Neuronal stem cell (in vitro differentiated cells): ENCODE measurements around the gene SLC17A7.

Source experiments
- DNase-seq: peaks from one replicate; pipeline ENCODE4 v3.0.0-alpha.2; 2013; ENCODE audit warnings: low spot score
- H2AFZ ChIP-seq: one replicate; pipeline ENCODE4 v1.6.1; 2013; ENCODE audit warnings: mild to moderate bottlenecking, low read length, inconsistent platforms
- H2AK5ac ChIP-seq: 2 replicates; pipeline ENCODE4 v1.6.1; 2013; ENCODE audit warnings: low read depth, mild to moderate bottlenecking, inconsistent platforms, low read length, moderate library complexity, mixed read lengths
- H2BK120ac ChIP-seq: 2 replicates; pipeline ENCODE4 v1.6.1; 2013; ENCODE audit warnings: low read depth, mild to moderate bottlenecking, inconsistent platforms, low read length, moderate library complexity, mixed read lengths
- H2BK12ac ChIP-seq: one replicate; pipeline ENCODE4 v1.6.1; 2013; ENCODE audit warnings: low read length, inconsistent platforms
- H2BK15ac ChIP-seq: 2 replicates; pipeline ENCODE4 v1.6.1; 2013; ENCODE audit warnings: mild to moderate bottlenecking, low read length, inconsistent platforms, mixed read lengths
- H2BK5ac ChIP-seq: one replicate; pipeline ENCODE4 v1.6.1; 2013; ENCODE audit warnings: inconsistent platforms, mild to moderate bottlenecking, low read length, moderate library complexity
- H3K14ac ChIP-seq: one replicate; pipeline ENCODE4 v1.6.1; 2013; ENCODE audit warnings: low read length, inconsistent platforms
- H3K18ac ChIP-seq: 2 replicates; pipeline ENCODE4 v1.6.1; 2013; ENCODE audit warnings: low read length, inconsistent platforms
- H3K23ac ChIP-seq: 2 replicates; pipeline ENCODE4 v1.6.1; 2013; ENCODE audit warnings: low read depth, mild to moderate bottlenecking, mixed read lengths, low read length, inconsistent platforms; ENCODE audit not compliant: poor library complexity
- H3K27ac ChIP-seq: replicated peaks from 3 replicates; pipeline ENCODE4 v1.5.1; 2013; ENCODE audit warnings: low read length, inconsistent platforms
- H3K27me3 ChIP-seq, 3 experiments: 2 replicates each; pipeline ENCODE4 v1.6.1; 2013; ENCODE audit warnings: low read length in 3 of 3, mild to moderate bottlenecking in 2 of 3, inconsistent platforms in 1 of 3, low read depth in 1 of 3, mixed read lengths in 1 of 3, moderate library complexity in 1 of 3; ENCODE audit not compliant: control insufficient read depth in 3 of 3, insufficient read depth in 3 of 3
- H3K36me3 ChIP-seq, 2 donors: replicated peaks in 1 of 2; 2 replicates each; pipeline ENCODE4 v1.6.1; 2013; ENCODE audit warnings: low read length in 2 of 2; ENCODE audit not compliant: control insufficient read depth in 2 of 2, insufficient read depth in 2 of 2
- H3K4ac ChIP-seq: 2 replicates; pipeline ENCODE4 v1.6.1; 2013; ENCODE audit warnings: inconsistent platforms, mild to moderate bottlenecking, low read length, moderate library complexity
- H3K4me1 ChIP-seq, 2 donors: 1 replicate in 1 of 2; 2 replicates in 1 of 2; pipeline ENCODE4 v1.6.1; 2013; ENCODE audit warnings: low read length in 2 of 2, low read depth in 1 of 2; ENCODE audit not compliant: control insufficient read depth in 2 of 2, insufficient read depth in 1 of 2
- H3K4me2 ChIP-seq: one replicate; pipeline ENCODE4 v1.6.1; 2013; ENCODE audit warnings: mild to moderate bottlenecking, low read length, inconsistent platforms; ENCODE audit not compliant: insufficient read depth, poor library complexity, severe bottlenecking
- H3K4me3 ChIP-seq, 2 donors: 2 replicates each; pipeline ENCODE4 v1.5.1; 2013; ENCODE audit warnings: low read length in 2 of 2, mild to moderate bottlenecking in 2 of 2, inconsistent platforms in 1 of 2, moderate library complexity in 1 of 2
- H3K79me1 ChIP-seq: one replicate; pipeline ENCODE4 v1.6.1; 2013; ENCODE audit warnings: low read depth, mild to moderate bottlenecking, inconsistent platforms, low read length, moderate library complexity
- H3K9ac ChIP-seq: one replicate; pipeline ENCODE4 v1.6.1; 2013; ENCODE audit warnings: mild to moderate bottlenecking, low read depth, low read length, inconsistent platforms; ENCODE audit not compliant: poor library complexity
- H3K9me3 ChIP-seq, 2 donors: replicated peaks in 1 of 2; 2 replicates each; pipeline versions ENCODE3 to v1.6.1; 2013; ENCODE audit warnings: low read length in 2 of 2, mild to moderate bottlenecking in 2 of 2, inconsistent platforms in 1 of 2, low read depth in 1 of 2, mixed read lengths in 1 of 2, moderate library complexity in 1 of 2; ENCODE audit not compliant: control insufficient read depth in 2 of 2, insufficient read depth in 1 of 2
- H4K8ac ChIP-seq: one replicate; pipeline ENCODE4 v1.6.1; 2013; ENCODE audit warnings: low read depth, mild to moderate bottlenecking, inconsistent platforms, low read length, moderate library complexity
- H4K91ac ChIP-seq: one replicate; pipeline ENCODE4 v1.6.1; 2013; ENCODE audit warnings: low read length, low read depth, mild to moderate bottlenecking, inconsistent platforms; ENCODE audit not compliant: poor library complexity
- WGBS, 2 donors: extraction: QIAGEN DNeasy Blood & Tissue Kit; methylation state at CpG; one replicate each; pipeline ENCODE4 v1.1.7; 2013; ENCODE audit warnings: missing lambda C conversion rate in 2 of 2, mixed read lengths in 1 of 2; ENCODE audit not compliant: insufficient read length in 2 of 2, insufficient replicate concordance in 1 of 2; ENCODE audit errors: extremely low coverage in 2 of 2; 5-methylcytosine and 5-hydroxymethylcytosine counted together

The SLC17A7 gene

DNA sequence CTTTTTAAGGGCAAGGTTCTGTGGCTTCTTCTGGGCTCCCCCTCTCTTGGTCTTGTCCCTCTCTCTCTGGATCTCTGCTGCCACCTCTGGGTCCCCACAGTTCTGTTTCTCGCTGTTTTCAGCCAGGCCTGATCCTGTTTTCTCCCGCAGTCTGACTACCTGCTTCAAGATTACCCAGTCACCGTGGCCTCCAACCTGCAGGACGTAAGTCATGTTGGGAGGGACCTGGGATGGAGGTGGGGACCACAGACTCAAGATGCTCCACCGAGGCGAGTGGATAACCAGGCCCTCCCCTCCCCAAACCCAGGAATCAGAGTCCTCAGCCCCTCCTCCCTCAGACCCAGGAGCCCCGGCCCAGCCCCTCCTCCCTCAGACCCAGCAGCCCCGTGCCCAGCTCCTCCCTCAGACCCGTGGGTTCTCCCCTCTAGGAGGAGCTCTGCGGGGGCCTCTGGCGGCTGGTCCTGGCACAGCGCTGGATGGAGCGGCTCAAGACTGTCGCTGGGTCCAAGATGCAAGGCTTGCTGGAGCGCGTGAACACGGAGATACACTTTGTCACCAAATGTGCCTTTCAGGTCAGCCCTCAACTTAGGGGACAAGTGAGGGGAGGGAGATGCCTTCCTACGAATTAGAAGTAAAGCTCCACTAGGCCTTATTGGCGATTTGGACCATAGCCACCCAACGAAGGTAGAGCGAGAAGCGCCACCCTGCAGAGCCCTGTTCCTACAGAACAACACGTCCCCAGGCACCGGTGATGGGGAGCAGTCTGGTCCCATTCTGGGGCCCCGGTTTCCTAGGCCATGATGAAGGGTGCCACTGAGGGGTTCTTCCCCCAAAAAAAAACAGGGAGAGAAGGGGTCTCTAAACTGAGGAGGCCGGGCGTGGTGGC, 34.9 kb upstream of the SLC17A7 start:
- H3K4me1 ChIP-seq, result peaks cover 2 to 8% of the 10 kb centered on the region in 2 donors
- H2AK5ac ChIP-seq, result peak overlapping the region; percentile 68
- peak overlapping the region; percentile 17 for H4K8ac ChIP-seq
- DNase-seq, result peak; percentile 58
- no peak overlapping the region for H3K4me3 ChIP-seq
- H2BK120ac ChIP-seq, result no peak overlapping the region
- H3K14ac ChIP-seq, result peak overlapping the region; percentile 71
- H3K36me3 ChIP-seq, result no peaks in the 10 kb centered on the region
- no peak overlapping the region for H3K9ac ChIP-seq
- peak overlapping the region; percentile 10 for H3K23ac ChIP-seq
- H3K79me1 ChIP-seq, result no peaks in the 10 kb centered on the region
- peak overlapping the region; percentile 2 for H3K4me2 ChIP-seq
- H4K91ac ChIP-seq, result no peak overlapping the region
- peak overlapping the region; percentile 97 for H2BK12ac ChIP-seq
- peak overlapping the region; percentile 87 for H2BK5ac ChIP-seq
- peak overlapping the region; percentile 92 for H2BK15ac ChIP-seq
- peak overlapping the region; percentile 56 for H3K27ac ChIP-seq
- peak overlapping the region; percentile 90 for H3K18ac ChIP-seq
- peak overlapping the region; percentile 89 for H3K4ac ChIP-seq
- WGBS, 2 donors, result no CpG with 5 or more reads among the region's 27 CpGs
- no peaks in the 10 kb centered on the region for H3K9me3 ChIP-seq
- peak overlapping the region; percentile 85 for H2AFZ ChIP-seq
- H3K27me3 ChIP-seq, result peaks cover 0 to 6% (median 0%) of the 10 kb centered on the region in 3 experiments

DNA sequence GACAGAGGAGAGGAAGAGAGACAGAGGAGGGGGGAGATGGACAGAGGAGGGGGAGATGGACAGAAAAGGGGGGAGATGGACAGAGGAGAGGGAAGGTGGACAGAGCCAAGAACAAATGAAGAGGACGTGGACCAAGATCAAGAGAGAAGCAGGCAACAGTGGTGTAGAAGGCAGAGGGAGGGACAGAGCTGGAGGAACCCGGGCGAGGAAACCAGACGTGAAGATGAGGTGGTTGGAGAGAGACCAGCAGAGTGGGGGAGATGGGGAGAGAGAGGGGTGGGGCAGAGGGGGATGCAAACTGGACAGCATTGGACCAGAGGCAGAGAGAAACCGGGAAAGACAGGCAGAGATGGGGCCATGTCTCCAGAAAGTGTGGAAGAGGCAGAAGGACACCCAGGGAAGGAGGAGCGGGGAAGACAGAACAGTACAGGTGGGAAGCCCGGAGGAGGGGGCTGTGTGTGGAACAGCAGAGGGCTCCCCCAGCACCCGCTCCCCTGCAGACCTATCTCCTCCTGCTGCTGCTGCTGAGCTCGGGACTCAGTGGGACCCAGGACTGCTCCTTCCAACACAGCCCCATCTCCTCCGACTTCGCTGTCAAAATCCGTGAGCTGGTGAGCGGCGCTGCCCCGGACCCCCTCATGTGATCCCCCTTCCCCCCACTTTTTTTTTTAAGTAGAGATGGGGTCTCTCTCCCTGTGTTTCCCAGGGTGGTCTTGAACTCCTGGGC, 34.0 kb upstream of the SLC17A7 start:
- Histone ChIP-seq H3K79me1 (peaks cover under 1% of the 10 kb centered on the region), H2BK12ac (no peak overlapping the region), H3K23ac (no peak overlapping the region), H3K4me1 (peaks cover 2 to 8% of the 10 kb centered on the region in 2 donors), H4K8ac (no peak overlapping the region), H2BK5ac (peak overlapping the region; percentile 87), H3K14ac (peak overlapping the region; percentile 21), H3K4me2 (peak overlapping the region; percentile 2), H3K18ac (peak overlapping the region; percentile 64), H2AK5ac (peak overlapping the region; percentile 35), H3K4me3 (no peak overlapping the region), H3K4ac (no peak overlapping the region), H3K9me3 (no peaks in the 10 kb centered on the region), H2BK15ac (peak overlapping the region; percentile 89), H3K9ac (no peak overlapping the region), H3K27me3 (peaks cover 0 to 6% (median 0%) of the 10 kb centered on the region in 3 experiments), H4K91ac (no peak overlapping the region), H2BK120ac (no peak overlapping the region), H3K36me3 (peaks cover under 1 to 7% of the 10 kb centered on the region in 2 donors), H3K27ac (peak overlapping the region; percentile 56), H2AFZ (peak overlapping the region; percentile 67)
- no CpG with 5 or more reads among the region's 15 CpGs for WGBS, 2 donors
- no peak for DNase-seq

DNA sequence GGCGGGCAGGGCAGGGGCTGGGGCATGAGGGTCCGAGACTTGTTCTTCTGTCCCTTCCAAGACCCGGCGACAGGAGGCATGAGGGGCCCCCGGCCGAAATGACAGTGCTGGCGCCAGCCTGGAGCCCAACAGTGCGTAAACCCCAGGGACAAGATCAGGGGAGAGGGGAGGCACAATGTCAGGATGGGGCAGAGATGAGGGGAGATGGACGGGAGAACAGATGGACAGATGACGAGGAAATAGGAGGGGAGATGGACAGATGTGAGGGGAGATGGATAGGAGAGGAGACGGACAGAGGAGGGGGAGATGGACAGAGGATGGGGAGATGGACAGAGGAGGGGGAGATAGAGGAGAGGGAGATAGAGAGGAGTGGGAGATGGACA, 33.2 kb upstream of the SLC17A7 start:
- peak overlapping the region; percentile 29 for H3K4me2 ChIP-seq
- no CpG with 5 or more reads among the region's 11 CpGs for WGBS, 2 donors

More for the DNA sequence above, 33.2 kb upstream of the SLC17A7 start:
- Histone ChIP-seq H3K18ac (peak overlapping the region; percentile 84), H2BK12ac (no peak overlapping the region), H3K27ac (no peak overlapping the region), H2BK15ac (peak overlapping the region; percentile 27), H4K91ac (no peak overlapping the region), H3K9ac (peak overlapping the region; percentile 24), H3K14ac (no peak overlapping the region), H2BK5ac (no peak overlapping the region), H3K27me3 (peaks cover 0 to 6% (median 0%) of the 10 kb centered on the region in 3 experiments), H3K36me3 (peaks cover 6 to 12% of the 10 kb centered on the region in 2 donors), H2BK120ac (peak overlapping the region; percentile 64), H3K23ac (no peak overlapping the region), H3K4ac (no peak overlapping the region), H4K8ac (peak overlapping the region; percentile 7), H3K79me1 (peaks cover 3% of the 10 kb centered on the region), H3K9me3 (no peaks in the 10 kb centered on the region), H2AK5ac (peak overlapping the region; percentile 60), H3K4me1 (peaks cover 2 to 8% of the 10 kb centered on the region in 2 donors), H3K4me3 (no peak overlapping the region), H2AFZ (peak overlapping the region; percentile 67)
- no peak for DNase-seq
